Pancreas (tissue), 10 donors: Measurements from ENCODE around the gene MYOZ3. TPM values are rescaled to one million over a fixed set of nuclear protein-coding genes. Genes with fewer than 3 reads are reported as not detected.

Source experiments
- ATAC-seq, 4 donors: fragments of 200-7000 bp; cut with Tn5 transposase; one replicate each; pipeline versions ENCODE4 v1.8.0 to v1.9.1; 2020; ENCODE audit warnings: mild to moderate bottlenecking in 4 of 4, moderate library complexity in 4 of 4
- DNase-seq, 6 donors: peaks; one replicate each; pipeline ENCODE4 v3.0.0-alpha.2; 2020
- FAIRE-seq: peaks from 2 replicates; lab custom pipeline; 2012; peaks lifted over from hg19 to GRCh38; lab: Jason Lieb, UNC
- H3K27ac ChIP-seq, 4 donors: fragments of 200-600 bp; sonication (generic); 1 replicate in 3 of 4; 2 replicates in 1 of 4; pipeline versions ENCODE4 v1.5.0 to v1.8.0; 2020
- H3K27me3 ChIP-seq, 4 donors: fragments of 200-600 bp; one replicate each; pipeline ENCODE4 v1.8.0; 2021
- H3K36me3 ChIP-seq, 3 donors: fragments of 200-600 bp; sonication (generic) in 1 of 3; one replicate each; pipeline versions ENCODE4 v1.5.0 to v1.8.0; 2020 to 2021
- H3K4me1 ChIP-seq, 3 donors: fragments of 200-600 bp; one replicate each; pipeline ENCODE4 v1.8.0; 2021
- H3K4me3 ChIP-seq, 4 donors: fragments of 200-600 bp; sonication (generic) in 2 of 4; one replicate each; pipeline versions ENCODE4 v1.5.0 to v1.8.0; 2020 to 2021
- H3K9me3 ChIP-seq, 4 donors: fragments of 200-600 bp; one replicate each; pipeline ENCODE4 v1.8.0; 2021
- WGBS, 2 donors: extraction: QIAGEN DNeasy Blood & Tissue Kit; methylation state at CpG; one replicate each; pipeline ENCODE4 v1.1.7; 2013; 5-methylcytosine and 5-hydroxymethylcytosine counted together
- intact Hi-C, 3 donors: fragments of 100-400 bp; cut with DNase I; formaldehyde crosslinking; loops; one replicate each; pipeline versions ENCODE4 v1.11.1 to v1.14.2; 2022
- polyA plus RNA-seq, 2 donors: library from polyadenylated mRNA; stranded (reverse); fragments of 200-250 nt; gene quantifications; one replicate each; pipeline ENCODE4 v1.2.3, GENCODE V29; 2013
- total RNA-seq, 6 donors: library from RNA; stranded (reverse); fragmentation: NEBNext Ultra II Directional in 4 of 6; extraction: Animal tissue kit (Norgen Biotek cat#: 25700) in 4 of 6; gene quantifications; one replicate each; pipeline versions ENCODE4 v1.2.1 to v1.2.4, GENCODE V29; 2021 to 2023
- TF ChIP-seq, protein P1 (sequence below), 4 donors: fragments of 200-600 bp; sonication (generic) in 3 of 4; IDR thresholded peaks; one replicate each; pipeline versions ENCODE4 v1.5.0 to v1.8.0; 2021; ENCODE audit warnings: antibody characterized with exemption in 4 of 4
- donor health status: healthy with polysubstance abuse.
- donor health status: DM: no; HTN: no; CAD: no; lungs with moderate emphysema.
- donor health status: DM: no; HTN: no; CAD: no.
- donor health status: control.
- donor health status: control.
- donor health status: Bipolar disorder and iron deficiency.
- donor health status: DM: yes; HTN: yes; CAD: no.
- donor health status: DM: no; HTN: no; CAD: no.
- donor health status: DM: no; HTN: no; CAD: no.
- donor health status: DM: yes; HTN: yes; CAD: no.

Gene MYOZ3
- total and polyA plus RNA-seq, 8 donors, result 0.05 to 0.50 (median 0.28) TPM; not detected in 1

DNA sequence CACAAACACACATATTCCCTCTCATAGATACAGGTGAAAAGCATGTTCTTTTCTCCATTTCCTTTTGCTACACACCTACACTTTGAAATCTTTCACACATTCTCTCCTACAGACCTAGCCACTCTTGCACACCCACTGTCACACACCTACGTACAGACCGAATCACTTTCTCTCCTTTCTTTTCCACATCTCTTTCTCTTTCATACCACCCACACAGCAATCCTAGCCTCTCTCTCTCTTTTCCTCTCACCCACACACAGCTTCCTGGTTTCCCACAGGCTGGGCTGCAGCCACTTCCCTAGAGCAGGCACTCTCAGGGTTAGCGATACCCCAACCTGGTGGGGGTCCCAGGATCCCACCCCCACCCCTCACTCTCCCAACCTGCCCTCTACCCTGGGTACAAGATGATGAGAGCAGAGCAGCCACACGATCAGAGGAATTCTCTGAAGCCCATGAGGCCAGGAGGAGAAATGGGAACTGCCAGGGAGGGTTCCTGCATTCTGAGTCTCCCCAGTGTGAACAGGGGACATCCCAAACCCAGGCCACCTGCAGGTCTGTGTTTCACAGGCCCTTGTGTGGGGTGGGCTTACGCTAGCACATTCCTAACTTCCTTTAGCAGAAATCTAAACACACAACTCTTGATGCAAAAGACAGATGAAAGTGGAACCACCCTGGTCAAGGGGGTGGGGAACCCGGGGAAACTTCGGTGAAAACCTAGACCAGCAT is 37.7 kb upstream of the MYOZ3 start:
- no peaks in the 10 kb centered on the region for H3K9me3 ChIP-seq
- intact Hi-C loops, result no loop called here
- H3K4me1 ChIP-seq, result peaks cover 0 to 19% (median 15%) of the 10 kb centered on the region in 3 donors
- WGBS, 2 donors, result 65 to 73% methylated on average over 7 of the region's 7 CpGs
- no peak overlapping the region for H3K4me3 ChIP-seq
- no peak for DNase-seq
- FAIRE-seq, result no peak
- no peaks in the 10 kb centered on the region for H3K27me3 ChIP-seq
- peak overlapping the region in 2 of 4 donors; percentile 87 to 92 for H3K27ac ChIP-seq
- no peak for ATAC-seq
- no peaks in the 10 kb centered on the region for H3K36me3 ChIP-seq
- TF ChIP-seq, protein P1, sequence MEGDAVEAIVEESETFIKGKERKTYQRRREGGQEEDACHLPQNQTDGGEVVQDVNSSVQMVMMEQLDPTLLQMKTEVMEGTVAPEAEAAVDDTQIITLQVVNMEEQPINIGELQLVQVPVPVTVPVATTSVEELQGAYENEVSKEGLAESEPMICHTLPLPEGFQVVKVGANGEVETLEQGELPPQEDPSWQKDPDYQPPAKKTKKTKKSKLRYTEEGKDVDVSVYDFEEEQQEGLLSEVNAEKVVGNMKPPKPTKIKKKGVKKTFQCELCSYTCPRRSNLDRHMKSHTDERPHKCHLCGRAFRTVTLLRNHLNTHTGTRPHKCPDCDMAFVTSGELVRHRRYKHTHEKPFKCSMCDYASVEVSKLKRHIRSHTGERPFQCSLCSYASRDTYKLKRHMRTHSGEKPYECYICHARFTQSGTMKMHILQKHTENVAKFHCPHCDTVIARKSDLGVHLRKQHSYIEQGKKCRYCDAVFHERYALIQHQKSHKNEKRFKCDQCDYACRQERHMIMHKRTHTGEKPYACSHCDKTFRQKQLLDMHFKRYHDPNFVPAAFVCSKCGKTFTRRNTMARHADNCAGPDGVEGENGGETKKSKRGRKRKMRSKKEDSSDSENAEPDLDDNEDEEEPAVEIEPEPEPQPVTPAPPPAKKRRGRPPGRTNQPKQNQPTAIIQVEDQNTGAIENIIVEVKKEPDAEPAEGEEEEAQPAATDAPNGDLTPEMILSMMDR (IDR thresholded peaks at IDR 0.05), result no peak

DNA sequence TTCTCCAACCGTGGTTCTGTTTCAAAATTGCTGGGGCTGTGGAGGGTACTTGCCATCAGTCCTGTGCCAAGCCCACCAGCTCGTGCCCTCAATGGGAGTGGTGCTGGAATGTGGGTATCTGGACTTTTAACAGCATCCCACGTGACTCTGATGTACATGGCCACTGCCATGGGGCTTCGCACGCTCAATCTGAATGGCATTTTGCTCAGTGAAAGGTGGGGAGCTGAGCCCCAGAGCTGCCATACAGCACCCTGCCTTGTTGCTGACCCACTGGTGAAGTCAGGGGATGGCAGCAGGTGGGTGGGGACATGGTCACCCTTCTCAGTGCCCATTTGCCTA is 37.2 kb upstream of the MYOZ3 start:
- intact Hi-C loops, result no loop called here
- no peaks in the 10 kb centered on the region for H3K9me3 ChIP-seq
- no peaks in the 10 kb centered on the region for H3K36me3 ChIP-seq
- H3K4me1 ChIP-seq, result peaks cover 0 to 14% (median 10%) of the 10 kb centered on the region in 3 donors
- no peaks in the 10 kb centered on the region for H3K27me3 ChIP-seq
- peak overlapping the region in 2 of 4 donors; percentile 87 to 92 for H3K27ac ChIP-seq
- no peak for ATAC-seq
- TF ChIP-seq, protein P1 (IDR thresholded peaks at IDR 0.05), result no peak
- H3K4me3 ChIP-seq, result peak overlapping the region in 2 of 4 donors; percentile 81 to 92
- DNase-seq, result no peak
- 77 to 78% methylated on average over 5 of the region's 5 CpGs for WGBS, 2 donors
- no peak for FAIRE-seq

DNA sequence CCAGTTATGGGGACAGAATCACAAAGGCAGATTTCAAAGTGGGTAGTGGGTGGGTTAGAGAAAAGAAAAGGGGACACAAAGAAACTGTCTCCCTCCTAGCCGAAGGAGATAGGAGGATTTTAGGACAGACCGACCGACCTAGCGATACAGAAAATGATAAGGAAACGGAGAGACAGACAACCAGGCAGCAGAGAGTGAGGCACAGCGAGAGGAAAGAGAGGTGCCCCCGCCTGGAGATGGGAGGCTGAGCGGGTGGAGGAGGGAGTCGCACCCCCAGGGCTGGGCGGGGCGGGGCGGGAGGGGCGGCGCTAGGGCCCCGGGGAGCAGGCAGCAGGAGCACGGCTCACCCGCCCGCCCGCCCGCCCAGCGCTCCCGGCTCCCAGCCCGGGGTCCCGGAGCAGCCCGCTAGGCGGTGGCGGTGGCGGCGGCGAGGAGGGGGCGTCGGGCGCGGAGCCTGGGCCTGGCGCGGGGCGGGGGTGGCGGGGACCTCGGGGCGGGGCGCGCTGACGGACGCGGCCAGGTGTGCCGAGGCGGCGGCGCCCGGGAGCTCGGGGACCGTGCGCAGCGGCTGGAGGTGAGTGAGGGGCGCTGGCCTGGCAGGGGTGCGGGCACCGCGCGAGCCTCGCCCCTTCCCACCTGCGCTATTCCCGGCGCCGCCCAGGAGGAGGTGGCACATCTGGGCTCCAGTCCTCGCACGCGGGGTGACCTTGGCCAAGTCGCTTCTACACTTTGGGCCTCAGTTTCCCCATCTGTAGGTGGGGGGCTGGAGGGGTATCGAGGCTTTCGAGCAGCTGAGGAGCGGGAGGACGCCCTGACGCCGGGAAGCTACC is 36.5 kb upstream of the MYOZ3 start:
- Histone ChIP-seq H3K27ac (peak overlapping the region; percentile 63 to 92 (median 78)), H3K27me3 (no peaks in the 10 kb centered on the region), H3K4me3 (peak overlapping the region; percentile 52 to 92 (median 76)), H3K36me3 (no peaks in the 10 kb centered on the region), H3K9me3 (no peaks in the 10 kb centered on the region), H3K4me1 (peaks cover 0 to 16% (median 5%) of the 10 kb centered on the region in 3 donors)
- DNase-seq (peak in 3 of 6 donors; percentile 36 to 74 (median 53)), ATAC-seq (peak; percentile 13 to 54 (median 18)), FAIRE-seq (no peak)
- 1 to 3% methylated on average over 43 to 74 of the region's 74 CpGs for WGBS, 2 donors
- intact Hi-C loops, result no loop called here
- TF ChIP-seq, protein P1 (IDR thresholded peaks at IDR 0.05), result no peak

DNA sequence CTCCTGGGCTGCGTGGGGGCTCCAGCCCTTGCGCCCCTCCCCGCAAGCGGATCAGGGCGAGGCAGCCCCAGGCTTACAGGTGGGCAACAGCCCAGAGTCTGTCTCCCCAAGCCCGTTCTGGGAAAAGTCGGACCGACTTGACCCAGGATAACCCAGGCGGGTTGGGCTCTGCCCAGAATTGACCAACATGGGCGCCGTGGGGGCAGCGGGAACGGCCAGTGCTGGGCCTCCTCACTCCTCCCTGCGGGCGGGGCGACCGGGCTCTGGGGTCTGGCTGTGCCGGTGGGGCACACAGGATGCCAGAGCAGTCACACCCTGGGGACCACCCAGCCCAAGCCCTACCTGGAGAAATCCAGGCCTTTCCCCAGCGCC is 35.9 kb upstream of the MYOZ3 start:
- 7 to 15% methylated on average over 18 to 19 of the region's 19 CpGs for WGBS, 2 donors
- Histone ChIP-seq H3K27ac (peak overlapping the region; percentile 63 to 92 (median 78)), H3K36me3 (no peaks in the 10 kb centered on the region), H3K27me3 (no peaks in the 10 kb centered on the region), H3K4me1 (peaks cover 0 to 16% (median 5%) of the 10 kb centered on the region in 3 donors), H3K9me3 (no peaks in the 10 kb centered on the region), H3K4me3 (peak overlapping the region; percentile 52 to 92 (median 76))
- DNase-seq (peak in 3 of 6 donors; percentile 51 to 76 (median 64)), FAIRE-seq (no peak), ATAC-seq (peak; percentile 18 to 56 (median 36))
- intact Hi-C loops, result no loop called here
- TF ChIP-seq, protein P1 (IDR thresholded peaks at IDR 0.05), result no peak
